Lung (tissue), 12 donors: ENCODE measurements around the gene LPIN3. TPM values are rescaled to one million over a fixed set of nuclear protein-coding genes. Genes with fewer than 3 reads are reported as not detected.

Experiments
- ATAC-seq: fragments of 200-7000 bp; cut with Tn5 transposase; one replicate; pipeline ENCODE4 v1.9.1; 2020; ENCODE audit warnings: moderate number of reproducible peaks; ENCODE audit not compliant: insufficient read depth, low FRiP score
- DNase-seq, 3 donors: peaks; one replicate each; pipeline ENCODE4 v3.0.0-alpha.2; 2013 to 2017
- H3K27ac ChIP-seq, 2 donors: one replicate each; pipeline ENCODE4 v1.5.1; 2013; ENCODE audit warnings: mild to moderate bottlenecking in 2 of 2, moderate library complexity in 2 of 2, control low read depth in 1 of 2, inconsistent platforms in 1 of 2, low read depth in 1 of 2, low read length in 1 of 2
- H3K27me3 ChIP-seq, 3 donors: one replicate each; pipeline ENCODE4 v1.5.1; 2013; ENCODE audit warnings: low read length in 2 of 3; ENCODE audit not compliant: control insufficient read depth in 3 of 3, insufficient read depth in 3 of 3
- H3K36me3 ChIP-seq, 4 donors: one replicate each; pipeline ENCODE4 v1.5.1; 2013; ENCODE audit warnings: low read length in 4 of 4, mild to moderate bottlenecking in 1 of 4, moderate library complexity in 1 of 4; ENCODE audit not compliant: control insufficient read depth in 4 of 4, insufficient read depth in 4 of 4
- H3K4me1 ChIP-seq, 5 donors: one replicate each; pipeline ENCODE4 v1.5.1; 2013; ENCODE audit warnings: low read length in 5 of 5, mild to moderate bottlenecking in 2 of 5, moderate library complexity in 1 of 5; ENCODE audit not compliant: control insufficient read depth in 5 of 5, insufficient read depth in 5 of 5
- H3K4me3 ChIP-seq: one replicate; pipeline ENCODE4 v1.5.1; 2013; ENCODE audit warnings: mild to moderate bottlenecking, control low read depth, moderate library complexity
- H3K9ac ChIP-seq, 2 donors: one replicate each; pipeline ENCODE4 v1.5.1; 2013; ENCODE audit warnings: low read length in 2 of 2, control low read depth in 1 of 2; ENCODE audit not compliant: insufficient read depth in 1 of 2
- H3K9me3 ChIP-seq, 4 donors: one replicate each; pipeline ENCODE4 v1.5.1; 2013; ENCODE audit warnings: low read length in 3 of 4, mild to moderate bottlenecking in 1 of 4, moderate library complexity in 1 of 4; ENCODE audit not compliant: control insufficient read depth in 4 of 4, insufficient read depth in 3 of 4
- CTCF ChIP-seq: IDR thresholded peaks from 2 replicates; pipeline ENCODE4 v1.5.1; 2012; ENCODE audit warnings: mild to moderate bottlenecking; ENCODE audit errors: control extremely low read depth, extremely low read depth
- WGBS, 2 donors: extraction: QIAGEN DNeasy Blood & Tissue Kit; methylation state at CpG; one replicate each; pipeline ENCODE4 v1.1.7; 2013; 5-methylcytosine and 5-hydroxymethylcytosine counted together
- polyA plus RNA-seq, 2 donors: library from polyadenylated mRNA; stranded (reverse); fragments of 200-250 nt; gene quantifications; one replicate each; pipeline ENCODE4 v1.2.1, GENCODE V29; 2013
- total RNA-seq, 2 donors: library from RNA; depleted of rRNA in 1 of 2; stranded (reverse); fragments of >200 nt in 1 of 2; gene quantifications; one replicate each; pipeline ENCODE4 v1.2.1, GENCODE V29; 2014 to 2021
- donor health status: control.
- donor health status: control.
- donor health status: Bipolar disorder and iron deficiency.
- donor health status: healthy.
- donor health status: DM: yes; HTN: yes; CAD: no.

LPIN3 gene
- total and polyA plus RNA-seq, 4 donors: 5.2 to 16.4 (median 10.4) TPM

GRCh38 chr20:41358717-41359116, 18.1 kb downstream of the LPIN3 start:
- H3K9ac ChIP-seq: no peak overlapping the region
- H3K9me3 ChIP-seq: no peaks in the 10 kb centered on the region
- ATAC-seq (no peak), DNase-seq (no peak)
- TF ChIP-seq CTCF: no peak
- no peak overlapping the region for H3K27ac ChIP-seq
- H3K36me3 ChIP-seq: peaks cover 0 to 16% (median 0%) of the 10 kb centered on the region in 4 donors
- no peak overlapping the region for H3K4me3 ChIP-seq
- no peaks in the 10 kb centered on the region for H3K27me3 ChIP-seq
- 91 to 94% methylated on average over 7 of the region's 7 CpGs for WGBS, 2 donors
- peaks cover 0 to 3% (median 0%) of the 10 kb centered on the region in 5 donors for H3K4me1 ChIP-seq

GRCh38 chr20:41359541-41360011, 19.0 kb downstream of the LPIN3 start:
- no peak for ATAC-seq
- peaks cover 0 to 3% (median 0%) of the 10 kb centered on the region in 5 donors for H3K4me1 ChIP-seq
- no peak overlapping the region for H3K4me3 ChIP-seq
- H3K27ac ChIP-seq: no peak overlapping the region
- H3K9me3 ChIP-seq: no peaks in the 10 kb centered on the region
- DNase-seq: no peak
- TF ChIP-seq CTCF: no peak
- no peak overlapping the region for H3K9ac ChIP-seq
- peaks cover 0 to 7% (median 0%) of the 10 kb centered on the region in 3 donors for H3K27me3 ChIP-seq
- WGBS, 2 donors: 89 to 92% methylated on average over 8 to 9 of the region's 9 CpGs
- H3K36me3 ChIP-seq: peaks cover 0 to 16% (median 0%) of the 10 kb centered on the region in 4 donors

- H3K36me3 ChIP-seq: peaks cover 0 to 16% (median 0%) of the 10 kb centered on the region in 4 donors
- H3K27me3 ChIP-seq: peaks cover 0 to 17% (median 5%) of the 10 kb centered on the region in 3 donors
- no peak overlapping the region for H3K9ac ChIP-seq
- DNase-seq (no peak), ATAC-seq (no peak)
- WGBS, 2 donors: 93% methylated on average over 22 of the region's 22 CpGs
- H3K4me1 ChIP-seq: peaks cover 0 to 9% (median 0%) of the 10 kb centered on the region in 5 donors
- H3K4me3 ChIP-seq: no peak overlapping the region
- no peaks in the 10 kb centered on the region for H3K9me3 ChIP-seq
- no peak overlapping the region for H3K27ac ChIP-seq
- TF ChIP-seq CTCF: no peak
Observed at GRCh38 chr20:41360831-41361756, 20.5 kb downstream of the LPIN3 start.
